IMR-90 (cell line): Measurements from ENCODE around the gene C6orf120. TPM values are rescaled to one million over a fixed set of nuclear protein-coding genes. Genes with fewer than 3 reads are reported as not detected.

Experiments
- ATAC-seq: fragments of 200-7000 bp; cut with Tn5 transposase; 2 replicates; pipeline ENCODE4 v1.9.1; 2020; ENCODE audit warnings: low read depth, mild to moderate bottlenecking, moderate library complexity
- BruUV-seq: library from RNA; stranded (reverse); fragments of 400-500 nt; replicated peaks from 2 replicates; lab custom pipeline; 2021; lab: Mats Ljungman, UMichigan
- CTCF ChIA-PET: fragments of 300-600 bp; formaldehyde crosslinking; extraction: SDS; loops from one replicate; lab custom pipeline; 2021; ENCODE audit warnings: antibody characterized with exemption; lab: Yijun Ruan, JAX
- POLR2A ChIA-PET: fragments of 300-600 bp; sonication (Branson Sonifier 250); formaldehyde crosslinking; loops from one replicate; lab custom pipeline; 2022; ENCODE audit warnings: antibody characterized with exemption; ENCODE audit not compliant: unreplicated experiment; lab: Charles Lee
- DNase-seq: peaks from one replicate; pipeline ENCODE4 v3.0.0; 2013
- H2AFZ ChIP-seq: replicated peaks from 2 replicates; pipeline ENCODE3; 2013; ENCODE audit warnings: low read length, mild to moderate bottlenecking; ENCODE audit not compliant: poor library complexity
- H2AK5ac ChIP-seq: 2 replicates; pipeline ENCODE4 v1.6.1; 2013; ENCODE audit warnings: low read depth, low read length, inconsistent platforms
- H2AK9ac ChIP-seq: replicated peaks from 2 replicates; pipeline ENCODE3; 2013; ENCODE audit warnings: mild to moderate bottlenecking, low read depth, low read length, moderate library complexity; ENCODE audit not compliant: poor library complexity
- H2BK120ac ChIP-seq: 2 replicates; pipeline ENCODE4 v1.6.1; 2013; ENCODE audit warnings: low read depth, low read length, inconsistent platforms
- H2BK15ac ChIP-seq: 3 replicates; pipeline ENCODE4 v1.6.1; 2013; ENCODE audit warnings: low read depth, low read length, inconsistent platforms
- H2BK20ac ChIP-seq: 2 replicates; pipeline ENCODE4 v1.6.1; 2013; ENCODE audit warnings: low read depth, mild to moderate bottlenecking, inconsistent platforms, low read length, moderate library complexity
- H2BK5ac ChIP-seq: 2 replicates; pipeline ENCODE4 v1.6.1; 2013; ENCODE audit warnings: mild to moderate bottlenecking, low read depth, low read length, inconsistent platforms; ENCODE audit not compliant: poor library complexity, severe bottlenecking
- H3K14ac ChIP-seq: replicated peaks from 2 replicates; pipeline ENCODE4 v1.6.1; 2013; ENCODE audit warnings: low read depth, low read length, inconsistent platforms
- H3K18ac ChIP-seq: 2 replicates; pipeline ENCODE4 v1.6.1; 2013; ENCODE audit warnings: low read depth, low read length, control low read depth
- H3K23ac ChIP-seq: 2 replicates; pipeline ENCODE4 v1.6.1; 2013; ENCODE audit warnings: low read depth, low read length, inconsistent platforms
- H3K27ac ChIP-seq: 2 replicates; pipeline ENCODE4 v1.5.1; 2013; ENCODE audit warnings: mild to moderate bottlenecking, control low read depth, low read length; ENCODE audit not compliant: insufficient read depth
- H3K27me3 ChIP-seq: 2 replicates; pipeline ENCODE4 v1.6.1; 2013; ENCODE audit warnings: low read length; ENCODE audit not compliant: control insufficient read depth, insufficient read depth
- H3K36me3 ChIP-seq: 2 replicates; pipeline ENCODE4 v1.6.1; 2013; ENCODE audit warnings: low read length, mixed read lengths; ENCODE audit not compliant: control insufficient read depth, insufficient read depth
- H3K4ac ChIP-seq: 2 replicates; pipeline ENCODE4 v1.6.1; 2013; ENCODE audit warnings: low read depth, low read length, inconsistent platforms
- H3K4me1 ChIP-seq: 2 replicates; pipeline ENCODE4 v1.6.1; 2013; ENCODE audit warnings: low read length, mixed read lengths; ENCODE audit not compliant: control insufficient read depth, insufficient read depth
- H3K4me2 ChIP-seq: 2 replicates; pipeline ENCODE4 v1.6.1; 2013; ENCODE audit warnings: low read depth, mild to moderate bottlenecking, control low read depth, low read length, moderate library complexity
- H3K4me3 ChIP-seq: 2 replicates; pipeline ENCODE4 v1.5.1; 2013; ENCODE audit warnings: low read depth, mild to moderate bottlenecking, control low read depth, low read length, moderate library complexity; ENCODE audit not compliant: insufficient read depth
- H3K56ac ChIP-seq: 2 replicates; pipeline ENCODE4 v1.6.1; 2013; ENCODE audit warnings: low read length, inconsistent platforms; ENCODE audit not compliant: insufficient read depth; ENCODE audit errors: extremely low read depth
- H3K79me1 ChIP-seq, 2 experiments: 2 replicates each; pipeline ENCODE4 v1.6.1; 2013; ENCODE audit warnings: low read length in 2 of 2, inconsistent platforms in 1 of 2, low read depth in 1 of 2
- H3K9ac ChIP-seq: 2 replicates; pipeline ENCODE4 v1.6.1; 2013; ENCODE audit warnings: low read depth, low read length, control low read depth
- H3K9me1 ChIP-seq: 2 replicates; pipeline ENCODE4 v1.6.1; 2013; ENCODE audit warnings: low read length, inconsistent platforms; ENCODE audit not compliant: insufficient read depth
- H3K9me3 ChIP-seq: 2 replicates; pipeline ENCODE4 v1.6.1; 2013; ENCODE audit warnings: low read length; ENCODE audit not compliant: control insufficient read depth, insufficient read depth
- H4K20me1 ChIP-seq: 2 replicates; pipeline ENCODE4 v1.6.1; 2013; ENCODE audit warnings: low read length, inconsistent platforms; ENCODE audit not compliant: insufficient read depth
- H4K5ac ChIP-seq: 2 replicates; pipeline ENCODE4 v1.6.1; 2013; ENCODE audit warnings: mild to moderate bottlenecking, low read depth, low read length, control low read depth
- H4K8ac ChIP-seq, 2 experiments: 2 replicates each; pipeline ENCODE4 v1.6.1; 2013; ENCODE audit warnings: low read depth in 2 of 2, low read length in 2 of 2, control low read depth in 1 of 2, inconsistent platforms in 1 of 2
- H4K91ac ChIP-seq: 2 replicates; pipeline ENCODE4 v1.6.1; 2013; ENCODE audit warnings: low read depth, low read length, inconsistent platforms; ENCODE audit not compliant: insufficient read depth
- BHLHE40 ChIP-seq: fragments of 150-350 bp; IDR thresholded peaks from 2 replicates; pipeline ENCODE4 v1.6.1; 2016; ENCODE audit warnings: mild to moderate bottlenecking, low read depth, low read length
- CEBPB ChIP-seq: IDR thresholded peaks from 2 replicates; pipeline ENCODE4 v1.6.1; 2012; ENCODE audit warnings: low read depth, low read length, improper control_type of control experiment
- CHD1 ChIP-seq: IDR thresholded peaks from 2 replicates; pipeline ENCODE4 v1.6.1; 2012; ENCODE audit warnings: low read depth, low read length, improper control_type of control experiment
- ELK1 ChIP-seq: fragments of 150-350 bp; IDR thresholded peaks from 2 replicates; pipeline ENCODE4 v1.6.1; 2016; ENCODE audit warnings: low read depth, mild to moderate bottlenecking, low read length, moderate library complexity, borderline replicate concordance
- FOS ChIP-seq: fragments of 150-350 bp; IDR thresholded peaks from 2 replicates; pipeline ENCODE4 v1.6.1; 2016; ENCODE audit warnings: low read depth, low read length
- MAFK ChIP-seq: IDR thresholded peaks from 2 replicates; pipeline ENCODE4 v1.6.1; 2012; ENCODE audit warnings: low read depth, low read length, improper control_type of control experiment
- MAZ ChIP-seq: IDR thresholded peaks from 2 replicates; pipeline ENCODE4 v1.6.1; 2012; ENCODE audit warnings: low read depth, mild to moderate bottlenecking, low read length, improper control_type of control experiment, moderate library complexity, borderline replicate concordance
- MXI1 ChIP-seq: IDR thresholded peaks from 2 replicates; pipeline ENCODE4 v1.6.1; 2012; ENCODE audit warnings: low read depth, mild to moderate bottlenecking, low read length, moderate library complexity, borderline replicate concordance
- NFE2L2 ChIP-seq: fragments of 150-350 bp; IDR thresholded peaks from 2 replicates; pipeline ENCODE4 v1.6.1; 2016; ENCODE audit warnings: low read depth, mild to moderate bottlenecking, low read length
- POLR2A ChIP-seq: IDR thresholded peaks from 2 replicates; pipeline ENCODE4 v1.6.1; 2012; ENCODE audit warnings: mild to moderate bottlenecking, low read depth, low read length
- RAD21 ChIP-seq: IDR thresholded peaks from 2 replicates; pipeline ENCODE4 v1.6.1; 2012; ENCODE audit warnings: low read length, improper control_type of control experiment
- RCOR1 ChIP-seq: IDR thresholded peaks from 2 replicates; pipeline ENCODE4 v1.6.1; 2012; ENCODE audit warnings: mild to moderate bottlenecking, low read length, improper control_type of control experiment; ENCODE audit not compliant: insufficient replicate concordance
- RFX5 ChIP-seq: IDR thresholded peaks from 2 replicates; pipeline ENCODE4 v1.8.0; 2012; ENCODE audit warnings: low read depth, mild to moderate bottlenecking, low read length, moderate library complexity
- SMC3 ChIP-seq: fragments of 150-350 bp; IDR thresholded peaks from 2 replicates; pipeline ENCODE4 v1.6.1; 2016; ENCODE audit warnings: low read depth, mild to moderate bottlenecking, antibody characterized with exemption, low read length, moderate library complexity
- WGBS, 2 experiments: methylation state at CpG; one replicate each; pipeline versions ENCODE4 v1.1.5 to v1.1.7; 2013; ENCODE audit warnings: missing lambda C conversion rate in 2 of 2; ENCODE audit not compliant: insufficient read length in 1 of 2; ENCODE audit errors: extremely low coverage in 2 of 2; 5-methylcytosine and 5-hydroxymethylcytosine counted together
- dilution Hi-C: fragments of 300-500 bp; cut with HindIII; formaldehyde crosslinking; loops from one replicate; pipeline ENCODE4 v1.14.3; 2018; ENCODE audit warnings: low sequenced_read_pairs; ENCODE audit not compliant: unreplicated experiment
- in situ Hi-C: fragments of 300-500 bp; cut with MboI; formaldehyde crosslinking; loops from 3 replicates; pipeline ENCODE4 v1.14.3; 2019; ENCODE audit warnings: low sequenced_read_pairs, inconsistent platforms, mixed read lengths
- intact Hi-C: fragments of 100-400 bp; cut with micrococcal nuclease; formaldehyde crosslinking; loops from 2 replicates; pipeline ENCODE4 v1.10.0; 2022
- polyA plus RNA-seq, 3 experiments: library from polyadenylated mRNA; depleted of rRNA; stranded (reverse); fragments of >200 nt; gene quantifications; 2 replicates each; pipeline ENCODE4 v1.2.3, GENCODE V29; 2012; ENCODE audit warnings: low replicate concordance in 1 of 3
- total RNA-seq: library from RNA; depleted of rRNA; stranded (reverse); fragments of >200 nt; gene quantifications from 2 replicates; pipeline ENCODE4 v1.2.3, GENCODE V29; 2012
- TF ChIP-seq, protein P1 (sequence below): fragments of 150-350 bp; IDR thresholded peaks from 2 replicates; pipeline ENCODE4 v1.6.1; 2017; ENCODE audit warnings: mild to moderate bottlenecking, antibody characterized with exemption, low read length, low read depth
- TF ChIP-seq, protein P2 (sequence below): conservative IDR thresholded peaks from 2 replicates; pipeline ENCODE4 v1.5.1; 2012; ENCODE audit warnings: mild to moderate bottlenecking, low read depth, low read length, improper control_type of control experiment

C6orf120 gene
- total and polyA plus RNA-seq, 2 of the 4 experiments (the other 2 are of a cell fraction): 21.4 to 26.7 TPM

DNA sequence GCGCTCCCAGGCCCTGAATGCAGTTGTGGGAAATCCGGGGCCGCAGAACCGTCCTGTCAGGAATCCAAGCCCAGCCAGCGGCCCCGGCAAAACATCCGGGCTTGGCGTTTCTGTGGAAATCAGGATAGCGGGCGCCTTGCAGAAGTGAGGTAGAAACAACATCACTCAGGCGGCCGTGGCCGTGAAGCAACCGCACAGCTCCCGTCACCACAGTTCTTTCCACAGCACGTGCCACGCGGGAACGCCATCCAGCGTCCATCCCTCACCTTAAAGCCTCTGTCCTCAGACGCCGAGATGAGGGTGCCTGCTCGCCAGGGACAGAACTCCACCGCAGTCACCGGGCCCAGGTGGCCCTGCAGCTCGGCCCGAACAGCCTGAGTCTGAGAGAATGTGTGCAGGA lies 34.2 kb upstream of the C6orf120 start:
- dilution Hi-C loops: no loop called here
- Histone ChIP-seq H3K27ac (no peak overlapping the region), H2BK20ac (no peak overlapping the region), H3K36me3 (peaks cover 50% of the 10 kb centered on the region), H3K4me2 (no peak overlapping the region), H3K23ac (no peak overlapping the region), H4K5ac (no peak overlapping the region), H3K79me1 (no peaks in the 10 kb centered on the region), H3K4ac (no peak overlapping the region), H3K4me1 (no peaks in the 10 kb centered on the region), H3K27me3 (no peaks in the 10 kb centered on the region), H2BK120ac (no peak overlapping the region), H2AK9ac (no peak overlapping the region), H3K9me3 (no peaks in the 10 kb centered on the region), H3K9ac (no peak overlapping the region), H2AK5ac (no peak overlapping the region), H4K91ac (no peak overlapping the region), H2BK15ac (no peak overlapping the region), H3K4me3 (no peak overlapping the region), H2AFZ (no peak overlapping the region), H3K18ac (no peak overlapping the region), H3K14ac (no peak overlapping the region), H2BK5ac (no peak overlapping the region), H3K56ac (no peak overlapping the region), H4K8ac (no peak overlapping the region), H4K20me1 (no peaks in the 10 kb centered on the region), H3K9me1 (peaks cover 6% of the 10 kb centered on the region; the same call in 1 of the 2 replicates)
- BruUV-seq: no TSS peak
- DNase-seq (no peak), ATAC-seq (no peak)
- in situ Hi-C loops: no loop called here
- WGBS, 2 experiments: 100% methylated on average over 1 of the region's 27 CpGs; no CpG with 5 or more reads in 1 of the 2 experiments
- CTCF ChIA-PET: no interaction called here
- intact Hi-C loops: no loop called here
- TF ChIP-seq MXI1: no peak
- TF ChIP-seq, protein P1, sequence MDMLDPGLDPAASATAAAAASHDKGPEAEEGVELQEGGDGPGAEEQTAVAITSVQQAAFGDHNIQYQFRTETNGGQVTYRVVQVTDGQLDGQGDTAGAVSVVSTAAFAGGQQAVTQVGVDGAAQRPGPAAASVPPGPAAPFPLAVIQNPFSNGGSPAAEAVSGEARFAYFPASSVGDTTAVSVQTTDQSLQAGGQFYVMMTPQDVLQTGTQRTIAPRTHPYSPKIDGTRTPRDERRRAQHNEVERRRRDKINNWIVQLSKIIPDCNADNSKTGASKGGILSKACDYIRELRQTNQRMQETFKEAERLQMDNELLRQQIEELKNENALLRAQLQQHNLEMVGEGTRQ: no peak
- TF ChIP-seq ELK1: no peak
- TF ChIP-seq POLR2A: no peak
- TF ChIP-seq CHD1: no peak
- no peak for TF ChIP-seq BHLHE40
- no peak for TF ChIP-seq RFX5
- no peak for TF ChIP-seq CEBPB
- no peak for TF ChIP-seq RAD21
- TF ChIP-seq, protein P2, sequence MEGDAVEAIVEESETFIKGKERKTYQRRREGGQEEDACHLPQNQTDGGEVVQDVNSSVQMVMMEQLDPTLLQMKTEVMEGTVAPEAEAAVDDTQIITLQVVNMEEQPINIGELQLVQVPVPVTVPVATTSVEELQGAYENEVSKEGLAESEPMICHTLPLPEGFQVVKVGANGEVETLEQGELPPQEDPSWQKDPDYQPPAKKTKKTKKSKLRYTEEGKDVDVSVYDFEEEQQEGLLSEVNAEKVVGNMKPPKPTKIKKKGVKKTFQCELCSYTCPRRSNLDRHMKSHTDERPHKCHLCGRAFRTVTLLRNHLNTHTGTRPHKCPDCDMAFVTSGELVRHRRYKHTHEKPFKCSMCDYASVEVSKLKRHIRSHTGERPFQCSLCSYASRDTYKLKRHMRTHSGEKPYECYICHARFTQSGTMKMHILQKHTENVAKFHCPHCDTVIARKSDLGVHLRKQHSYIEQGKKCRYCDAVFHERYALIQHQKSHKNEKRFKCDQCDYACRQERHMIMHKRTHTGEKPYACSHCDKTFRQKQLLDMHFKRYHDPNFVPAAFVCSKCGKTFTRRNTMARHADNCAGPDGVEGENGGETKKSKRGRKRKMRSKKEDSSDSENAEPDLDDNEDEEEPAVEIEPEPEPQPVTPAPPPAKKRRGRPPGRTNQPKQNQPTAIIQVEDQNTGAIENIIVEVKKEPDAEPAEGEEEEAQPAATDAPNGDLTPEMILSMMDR: no peak
- no peak for TF ChIP-seq SMC3
- no peak for TF ChIP-seq MAZ
- no peak for TF ChIP-seq NFE2L2
- TF ChIP-seq MAFK: no peak
- no peak for TF ChIP-seq RCOR1
- TF ChIP-seq FOS: no peak
- POLR2A ChIA-PET: no interaction called here
